Measurements from ENCODE around the gene BCL11A. TPM values are rescaled to one million over a fixed set of nuclear protein-coding genes. Genes with fewer than 3 reads are reported as not detected.

BCL11A gene
- total RNA-seq, 1 donor from 2014 or later = 0.67 TPM

DNA sequence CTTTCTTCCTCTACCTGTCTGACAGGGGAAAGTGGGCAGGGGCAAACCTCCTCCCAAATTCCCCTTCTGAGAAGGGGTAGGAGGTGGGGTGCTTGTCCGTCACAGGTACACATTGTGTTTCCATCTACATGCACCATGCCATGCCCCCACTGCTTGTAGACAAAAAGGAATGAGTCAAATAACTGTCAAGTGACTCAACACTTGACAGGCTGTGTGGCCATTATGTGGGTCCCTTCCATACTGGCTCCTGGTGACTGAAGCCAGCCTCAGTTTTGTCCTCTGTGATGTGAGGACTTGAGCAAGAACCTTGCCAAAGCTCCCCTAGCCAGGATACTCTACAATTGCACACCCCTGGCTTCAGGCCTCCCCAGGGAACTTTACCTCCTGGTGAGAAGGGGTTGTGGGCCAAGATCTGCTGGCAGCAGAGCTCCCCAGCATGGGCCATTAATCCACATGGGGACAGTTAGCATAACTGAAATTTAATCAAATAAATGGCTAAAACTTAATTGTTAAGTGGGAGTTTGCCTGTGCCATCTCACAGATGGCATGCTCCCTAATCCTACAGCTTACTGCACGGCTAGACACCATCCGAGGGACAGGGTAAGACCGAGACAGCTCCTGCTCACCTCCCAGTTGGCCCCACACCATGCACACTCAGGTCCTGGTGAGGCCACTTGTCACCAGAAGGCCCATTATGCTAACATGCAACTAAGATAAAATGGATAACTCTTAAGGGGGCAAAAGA lies 140.2 kb downstream of the BCL11A start:
- Histone ChIP-seq H3F3A (ENCODE audit: low read depth) (no peaks in the 10 kb centered on the region), H3K4me1 (peaks cover 5% of the 10 kb centered on the region), H3K4me2 (no peak overlapping the region), H2AFZ (replicated peaks) (no peak overlapping the region), H3K27me3 (peaks cover 14% of the 10 kb centered on the region), H3K9me3 (ENCODE audit: low read depth) (no peaks in the 10 kb centered on the region), H3K36me3 (no peaks in the 10 kb centered on the region), H3K79me2 (ENCODE audit: low read depth) (no peaks in the 10 kb centered on the region), H3K9ac (no peak overlapping the region), H3K4me3 (no peak overlapping the region), H4K20me1 (ENCODE audit: low read depth) (no peaks in the 10 kb centered on the region), H3K27ac (no peak overlapping the region)
- no peak for DNase-seq (ENCODE audit: low spot score)
- H3K9me3 Mint-ChIP-seq = peaks cover 5% of the 10 kb centered on the region
- no peaks in the 10 kb centered on the region for H3K36me3 Mint-ChIP-seq
- no peak overlapping the region for H3K4me3 Mint-ChIP-seq
- H3K4me1 Mint-ChIP-seq = peaks cover 19% of the 10 kb centered on the region
- H3K27ac Mint-ChIP-seq = no peak overlapping the region
- peaks cover 8% of the 10 kb centered on the region for H3K27me3 Mint-ChIP-seq (ENCODE audit: insufficient read depth, low read depth)
- TF ChIP-seq, protein P1, sequence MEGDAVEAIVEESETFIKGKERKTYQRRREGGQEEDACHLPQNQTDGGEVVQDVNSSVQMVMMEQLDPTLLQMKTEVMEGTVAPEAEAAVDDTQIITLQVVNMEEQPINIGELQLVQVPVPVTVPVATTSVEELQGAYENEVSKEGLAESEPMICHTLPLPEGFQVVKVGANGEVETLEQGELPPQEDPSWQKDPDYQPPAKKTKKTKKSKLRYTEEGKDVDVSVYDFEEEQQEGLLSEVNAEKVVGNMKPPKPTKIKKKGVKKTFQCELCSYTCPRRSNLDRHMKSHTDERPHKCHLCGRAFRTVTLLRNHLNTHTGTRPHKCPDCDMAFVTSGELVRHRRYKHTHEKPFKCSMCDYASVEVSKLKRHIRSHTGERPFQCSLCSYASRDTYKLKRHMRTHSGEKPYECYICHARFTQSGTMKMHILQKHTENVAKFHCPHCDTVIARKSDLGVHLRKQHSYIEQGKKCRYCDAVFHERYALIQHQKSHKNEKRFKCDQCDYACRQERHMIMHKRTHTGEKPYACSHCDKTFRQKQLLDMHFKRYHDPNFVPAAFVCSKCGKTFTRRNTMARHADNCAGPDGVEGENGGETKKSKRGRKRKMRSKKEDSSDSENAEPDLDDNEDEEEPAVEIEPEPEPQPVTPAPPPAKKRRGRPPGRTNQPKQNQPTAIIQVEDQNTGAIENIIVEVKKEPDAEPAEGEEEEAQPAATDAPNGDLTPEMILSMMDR (IDR thresholded peaks at IDR 0.05) = no peak
- no peak for TF ChIP-seq EZH2phosphoT487 (IDR thresholded peaks at IDR 0.05)
- TF ChIP-seq EZH2 (IDR thresholded peaks at IDR 0.05) = no peak

DNA sequence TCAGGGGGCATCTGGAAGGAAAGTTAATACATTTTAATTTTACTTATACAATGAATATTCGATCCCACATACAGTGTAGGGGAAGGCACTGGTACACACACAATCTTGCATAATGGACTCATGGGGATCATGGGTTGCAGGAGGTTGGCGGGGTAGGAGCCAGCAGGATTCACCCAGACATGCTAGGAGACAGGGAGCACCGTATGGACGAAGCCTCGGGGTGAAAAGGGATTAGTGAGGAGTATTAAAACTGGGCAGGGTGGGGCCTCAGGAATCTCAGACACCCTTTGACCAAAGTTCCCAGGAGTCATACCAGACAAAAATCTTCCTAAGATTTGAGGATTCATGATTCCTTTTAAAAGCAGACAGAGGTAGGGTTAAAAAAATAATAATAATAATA lies 140.8 kb downstream of the BCL11A start:
- H3K27me3 ChIP-seq = peaks cover 11% of the 10 kb centered on the region

DNA sequence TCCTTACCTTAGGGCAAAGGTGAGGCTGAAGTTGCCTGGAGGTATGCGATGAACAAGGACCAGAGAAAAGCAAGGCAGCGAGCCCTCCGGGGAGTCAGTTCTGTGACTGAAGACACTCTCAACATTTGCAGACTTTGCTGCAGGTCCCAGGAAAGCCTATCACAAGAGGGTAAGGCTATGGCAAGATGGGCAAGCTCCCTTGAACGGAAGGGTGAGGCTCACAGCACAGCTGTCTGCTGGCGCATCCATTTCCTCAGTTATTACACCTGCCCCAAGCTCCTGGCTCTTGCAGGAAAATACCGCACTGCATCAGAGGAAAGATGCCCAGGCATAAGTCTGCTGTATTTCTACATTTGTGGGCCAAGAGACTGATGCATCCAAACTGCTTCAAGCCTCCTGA lies 141.4 kb downstream of the BCL11A start:
- peaks cover 5% of the 10 kb centered on the region for H3K9me3 Mint-ChIP-seq
- H3K27ac Mint-ChIP-seq = no peak overlapping the region
- no peak overlapping the region for H3K4me2 ChIP-seq
- no peak overlapping the region for H3K4me3 Mint-ChIP-seq
- no peak overlapping the region for H3K4me3 ChIP-seq
- no peaks in the 10 kb centered on the region for H3K36me3 Mint-ChIP-seq
- no peaks in the 10 kb centered on the region for H3K9me3 ChIP-seq (ENCODE audit: low read depth)
- no peaks in the 10 kb centered on the region for H3K79me2 ChIP-seq (ENCODE audit: low read depth)
- no peak for DNase-seq (ENCODE audit: low spot score)
- no peaks in the 10 kb centered on the region for H4K20me1 ChIP-seq (ENCODE audit: low read depth)
- peaks cover 8% of the 10 kb centered on the region for H3K27me3 ChIP-seq
- peaks cover 25% of the 10 kb centered on the region for H3K4me1 Mint-ChIP-seq
- H2AFZ ChIP-seq (replicated peaks) = no peak overlapping the region
- no peak overlapping the region for H3K9ac ChIP-seq
- H3K27ac ChIP-seq = no peak overlapping the region
- H3K4me1 ChIP-seq = peaks cover 1% of the 10 kb centered on the region
- no peaks in the 10 kb centered on the region for H3F3A ChIP-seq (ENCODE audit: low read depth)
- H3K36me3 ChIP-seq = no peaks in the 10 kb centered on the region
- TF ChIP-seq EZH2phosphoT487 (IDR thresholded peaks at IDR 0.05) = no peak
- TF ChIP-seq EZH2 (IDR thresholded peaks at IDR 0.05) = no peak
- TF ChIP-seq, protein P1 (IDR thresholded peaks at IDR 0.05) = no peak
- H3K27me3 Mint-ChIP-seq (ENCODE audit: insufficient read depth, low read depth) = peaks cover 8% of the 10 kb centered on the region

More for the DNA sequence above, 140.8 kb downstream of the BCL11A start:
- no peak overlapping the region for H2AFZ ChIP-seq (replicated peaks)
- Mint-ChIP-seq H3K27me3 (ENCODE audit: insufficient read depth, low read depth) (peaks cover 8% of the 10 kb centered on the region), H3K4me3 (no peak overlapping the region), H3K27ac (no peak overlapping the region), H3K36me3 (no peaks in the 10 kb centered on the region), H3K9me3 (peaks cover 5% of the 10 kb centered on the region), H3K4me1 (peaks cover 19% of the 10 kb centered on the region)
- H3K4me2 ChIP-seq = no peak overlapping the region
- H3K36me3 ChIP-seq = no peaks in the 10 kb centered on the region
- no peaks in the 10 kb centered on the region for H3K9me3 ChIP-seq (ENCODE audit: low read depth)
- H3K27ac ChIP-seq = no peak overlapping the region
- no peak overlapping the region for H3K9ac ChIP-seq
- no peaks in the 10 kb centered on the region for H3F3A ChIP-seq (ENCODE audit: low read depth)
- no peak overlapping the region for H3K4me3 ChIP-seq
- peaks cover 5% of the 10 kb centered on the region for H3K4me1 ChIP-seq
- no peaks in the 10 kb centered on the region for H4K20me1 ChIP-seq (ENCODE audit: low read depth)
- no peak for DNase-seq (ENCODE audit: low spot score)
- H3K79me2 ChIP-seq (ENCODE audit: low read depth) = no peaks in the 10 kb centered on the region
- TF ChIP-seq, protein P1 (IDR thresholded peaks at IDR 0.05) = no peak
- TF ChIP-seq EZH2 (IDR thresholded peaks at IDR 0.05) (no peak), EZH2phosphoT487 (IDR thresholded peaks at IDR 0.05) (no peak)

All from neural progenitor cell (in vitro differentiated cells).